Smooth muscle cell of bladder (primary cell): Measurements from ENCODE around the gene BICDL2. TPM values are rescaled to one million over a fixed set of nuclear protein-coding genes. Genes with fewer than 3 reads are reported as not detected.

ENCODE experiments used
- total RNA-seq: library from RNA; depleted of rRNA; stranded (reverse); fragments of >200 nt; gene quantifications from 2 replicates; pipeline ENCODE4 v1.2.3, GENCODE V29; 2014

The BICDL2 gene, protein sequence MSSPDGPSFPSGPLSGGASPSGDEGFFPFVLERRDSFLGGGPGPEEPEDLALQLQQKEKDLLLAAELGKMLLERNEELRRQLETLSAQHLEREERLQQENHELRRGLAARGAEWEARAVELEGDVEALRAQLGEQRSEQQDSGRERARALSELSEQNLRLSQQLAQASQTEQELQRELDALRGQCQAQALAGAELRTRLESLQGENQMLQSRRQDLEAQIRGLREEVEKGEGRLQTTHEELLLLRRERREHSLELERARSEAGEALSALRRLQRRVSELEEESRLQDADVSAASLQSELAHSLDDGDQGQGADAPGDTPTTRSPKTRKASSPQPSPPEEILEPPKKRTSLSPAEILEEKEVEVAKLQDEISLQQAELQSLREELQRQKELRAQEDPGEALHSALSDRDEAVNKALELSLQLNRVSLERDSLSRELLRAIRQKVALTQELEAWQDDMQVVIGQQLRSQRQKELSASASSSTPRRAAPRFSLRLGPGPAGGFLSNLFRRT
- total RNA-seq = under 0.01 and 0.37 TPM in 2 replicates

DNA sequence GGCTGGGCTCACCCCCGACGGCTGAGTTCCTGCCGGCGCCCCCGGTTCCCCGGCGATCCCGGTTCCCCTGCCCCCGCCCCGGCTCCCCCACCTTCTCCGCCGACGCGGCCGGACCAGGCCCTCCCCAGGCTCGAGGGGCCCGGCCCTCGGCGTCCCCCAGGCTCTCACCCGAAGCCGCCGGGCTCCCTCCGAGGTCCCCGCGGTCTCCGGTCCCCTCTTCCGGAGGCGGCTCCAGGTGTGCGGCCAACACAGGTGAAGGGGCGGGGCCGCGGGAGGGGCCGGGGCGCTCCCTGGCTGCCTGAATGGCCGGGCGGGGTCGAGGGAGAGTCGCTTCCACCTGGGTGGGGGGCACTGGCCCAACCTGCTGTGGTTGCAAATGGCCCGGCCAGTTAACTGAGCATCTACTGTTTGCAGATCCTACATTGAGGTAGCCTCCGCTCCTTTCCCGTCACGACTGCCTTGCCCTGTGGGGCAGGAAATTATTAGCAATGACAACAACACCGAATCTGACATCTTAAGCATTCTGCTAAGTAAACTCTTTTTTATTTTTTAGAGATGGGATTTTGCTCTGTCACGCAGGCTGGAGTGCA is at the start of gene BICDL2:
Gene BICDL2 (minus strand): TSS at position 219 of the 590 bp plus-strand sequence. CDS start 1,448 bp downstream, outside the sequence.

DNA sequence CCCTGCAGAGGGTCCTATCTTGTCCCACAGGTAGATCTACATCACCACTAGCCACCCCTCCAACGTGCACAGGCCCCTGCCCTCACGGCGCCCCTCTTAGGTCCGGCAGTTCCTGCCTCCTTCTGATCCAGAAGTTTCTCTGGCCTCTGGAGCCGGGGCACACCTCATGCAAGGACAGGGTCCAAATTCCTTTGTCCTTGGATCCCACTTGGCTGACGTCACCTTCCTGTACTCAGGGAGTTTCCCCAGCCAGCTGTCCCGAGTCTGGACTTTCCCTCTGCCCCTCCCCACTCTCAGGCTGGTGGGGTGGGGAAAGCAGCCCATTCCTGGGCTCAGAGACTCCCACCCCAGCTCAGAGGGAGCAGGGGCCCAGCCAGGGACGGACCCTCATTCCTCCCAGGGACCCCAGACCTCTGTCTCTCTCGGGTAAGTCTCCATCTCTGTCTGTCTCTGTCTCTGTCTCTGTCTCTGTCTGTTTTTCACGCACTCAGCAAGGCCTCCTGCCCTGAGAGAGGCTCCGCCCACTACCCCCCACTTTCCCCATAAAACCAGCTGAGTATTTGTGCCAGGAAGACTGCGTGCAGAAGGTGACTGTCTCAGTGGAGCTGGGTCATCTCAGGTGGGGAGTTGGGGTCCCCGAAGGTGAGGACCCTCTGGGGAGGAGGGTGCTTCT is 28.5 kb upstream of the BICDL2 start, which contains the start of gene IL32:
Gene IL32 (plus strand): TSS at position 572 of the 673 bp plus-strand sequence. CDS start 172 bp downstream, outside the sequence.

DNA sequence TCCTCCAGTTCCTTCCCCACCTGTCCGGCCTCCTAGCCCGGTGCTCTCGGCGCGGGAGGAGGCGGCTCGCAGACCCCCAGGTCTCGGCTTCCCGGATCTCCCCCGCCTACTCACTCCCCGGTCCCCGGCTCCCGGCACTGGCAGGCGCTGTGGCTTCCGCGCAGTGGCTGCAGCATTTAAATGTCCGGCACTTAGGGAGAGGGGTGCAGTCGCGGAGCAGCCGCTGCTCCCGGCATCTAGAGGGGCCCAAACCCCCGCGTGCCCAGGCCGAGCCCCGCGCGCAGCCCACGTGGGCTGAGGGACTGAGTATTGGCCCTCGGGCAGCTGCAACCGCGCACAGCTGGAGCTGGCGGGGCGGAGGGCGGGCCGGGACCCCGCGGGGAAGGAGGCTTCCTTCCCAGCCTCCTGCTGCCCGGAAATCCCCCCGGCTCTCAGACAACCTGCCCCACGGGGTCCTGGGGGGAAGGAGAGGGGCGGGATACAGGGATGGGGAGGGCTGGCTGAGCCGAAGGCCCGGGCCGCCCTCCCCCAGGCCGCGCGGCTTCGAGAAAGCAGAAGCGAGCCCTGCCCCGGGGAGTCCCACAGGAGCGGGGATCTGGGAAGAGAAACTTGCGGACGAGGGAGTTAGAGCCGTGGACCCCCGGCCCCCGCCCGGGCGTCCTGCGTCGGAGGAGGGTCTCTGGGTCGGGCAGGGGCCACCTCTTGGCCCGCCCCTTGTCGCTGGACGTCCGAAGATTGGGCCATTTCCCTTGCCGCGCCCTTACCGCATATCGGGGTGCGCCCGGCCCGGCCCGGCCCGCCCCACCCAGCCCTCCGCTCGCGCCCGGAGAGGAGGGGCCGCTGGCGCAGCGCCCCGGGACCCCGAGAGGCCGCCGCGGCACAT is 9.3 kb upstream of the BICDL2 start, which contains the start of gene MMP25:
Gene MMP25 (plus strand): TSS at position 804 of the 883 bp plus-strand sequence. CDS start 357 bp downstream, outside the sequence.

DNA sequence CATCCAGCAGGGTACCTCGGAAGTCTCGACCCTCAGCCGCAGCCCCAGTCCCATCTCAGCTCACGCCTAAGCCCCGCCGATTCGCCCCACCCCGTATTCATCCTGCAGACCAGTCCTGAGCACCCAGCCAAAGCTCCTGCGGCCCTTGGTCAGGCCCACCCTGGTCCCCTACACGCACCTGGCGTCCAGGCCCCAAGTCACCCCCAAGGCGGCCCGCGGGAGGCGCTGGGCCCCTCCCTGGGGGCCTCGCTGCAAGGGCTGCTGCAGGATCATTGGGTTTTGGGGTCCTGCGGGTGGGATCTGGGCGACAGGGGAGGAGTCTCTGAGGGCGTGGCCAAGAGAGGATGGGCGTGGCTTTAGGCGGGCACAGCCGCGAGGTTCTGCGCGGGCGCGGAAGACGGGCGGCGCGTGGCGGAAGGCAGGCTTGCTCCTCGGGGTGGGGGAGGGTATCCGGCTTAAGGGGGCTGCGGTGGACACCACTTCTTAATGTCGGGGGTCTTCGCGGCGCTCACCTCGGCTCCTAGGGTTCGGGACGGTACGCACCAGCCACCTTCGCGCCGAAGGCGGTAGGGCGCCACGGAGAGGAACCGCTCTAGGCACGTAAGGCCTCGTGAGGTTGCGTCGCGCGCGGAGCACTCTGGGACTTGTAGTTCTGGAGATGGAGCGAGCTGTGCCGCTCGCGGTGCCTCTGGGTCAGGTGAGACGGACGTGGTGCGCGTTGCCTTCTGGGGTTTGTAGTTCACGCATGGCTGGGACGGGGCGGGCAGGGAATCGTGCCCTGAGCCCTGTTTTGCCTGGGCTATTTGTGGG is 12.9 kb downstream of the BICDL2 start, which contains the start of the genes HCFC1R1 and THOC6:
Gene HCFC1R1 (minus strand): TSS at position 274 of the 810 bp plus-strand sequence. CDS start 1 bp downstream, at position 273.
Gene THOC6 (plus strand): TSS at position 367 of the 810 bp plus-strand sequence. CDS start 292 bp downstream, at position 659.

DNA sequence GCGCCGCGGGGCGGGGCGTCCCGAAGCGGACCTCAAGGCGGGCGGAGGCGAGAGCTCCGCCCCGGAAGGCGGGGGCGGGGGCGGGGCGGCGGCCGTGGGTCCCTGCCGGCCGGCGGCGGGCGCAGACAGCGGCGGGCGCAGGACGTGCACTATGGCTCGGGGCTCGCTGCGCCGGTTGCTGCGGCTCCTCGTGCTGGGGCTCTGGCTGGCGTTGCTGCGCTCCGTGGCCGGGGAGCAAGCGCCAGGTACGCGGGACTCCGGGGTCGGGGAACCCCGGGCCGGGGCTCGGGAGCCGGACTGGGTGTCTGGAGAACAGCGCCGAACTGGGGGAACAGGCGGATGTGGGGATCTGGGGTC is 16.5 kb downstream of the BICDL2 start, which contains the start of gene TNFRSF12A:
Gene TNFRSF12A (plus strand): TSS at position 122 of the 357 bp plus-strand sequence. CDS start 30 bp downstream, at position 152.

GRCh38 chr16:3017794-3018506 is 18.8 kb downstream of the BICDL2 start, which contains the start of gene CLDN6:
Gene CLDN6, minus strand, starts transcription at chr16:3018183. Its CDS starts 2,162 bp downstream, at chr16:3016021.

DNA sequence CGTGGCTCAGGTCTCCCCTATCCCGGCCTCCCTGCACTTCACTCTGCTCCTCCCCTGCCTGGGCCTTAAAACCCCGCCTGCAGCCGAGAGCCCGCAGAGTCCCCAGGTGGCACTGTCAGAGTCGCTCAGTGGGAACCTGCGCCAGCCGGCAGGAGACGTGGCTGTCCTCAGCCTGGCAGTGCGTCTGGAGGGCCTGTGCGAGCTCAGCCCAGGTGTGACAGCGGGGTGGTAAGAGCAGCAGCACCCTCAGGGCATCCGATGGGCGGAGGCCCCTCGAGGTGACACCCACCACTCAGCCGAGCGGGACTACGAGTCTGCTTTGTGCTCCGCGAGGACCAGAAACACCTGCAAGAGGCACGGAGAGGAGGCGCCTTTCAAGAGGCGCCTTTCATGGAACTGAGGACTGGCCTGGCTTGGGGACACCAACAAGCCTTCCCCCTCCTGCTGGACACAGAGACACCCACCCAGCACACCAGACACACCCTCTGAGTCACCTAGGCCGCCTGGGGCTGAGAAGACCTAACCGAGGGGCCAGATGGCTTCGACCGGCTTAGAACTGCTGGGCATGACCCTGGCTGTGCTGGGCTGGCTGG is 23.8 kb downstream of the BICDL2 start, which contains the start of gene CLDN9:
Gene CLDN9 (plus strand): TSS at position 96 of the 593 bp plus-strand sequence. CDS start 440 bp downstream, at position 536.

GRCh38 chr16:2980227-2981176 is 56.2 kb downstream of the BICDL2 start, which contains the start of gene PKMYT1:
Gene PKMYT1, minus strand, starts transcription at chr16:2980446. Its CDS starts 789 bp downstream, at chr16:2979657.

Other genes starting within 250 kb of the BICDL2 start
- gene PRSS33, start 249.4 kb downstream of the BICDL2 start, total RNA-seq = not detected in 2 replicates
- not detected in 2 replicates for gene PRSS41, start 238.5 kb downstream of the BICDL2 start, total RNA-seq
- 0.55 TPM in 1 of 2 replicates, not detected in the other for gene PRSS21, start 219.7 kb downstream of the BICDL2 start, total RNA-seq
- 0.18 and 1.3 TPM in 2 replicates for gene ZG16B, start 206.6 kb downstream of the BICDL2 start, total RNA-seq
- gene PRSS22, start 178.8 kb downstream of the BICDL2 start, total RNA-seq = not detected in 2 replicates
- 72.2 and 88.2 TPM in 2 replicates for gene FLYWCH2, start 153.7 kb downstream of the BICDL2 start, total RNA-seq
- gene FLYWCH1, start 125.0 kb downstream of the BICDL2 start, total RNA-seq = 36.4 and 42.5 TPM in 2 replicates
- gene KREMEN2, start 72.7 kb downstream of the BICDL2 start, total RNA-seq = not detected in 2 replicates
- 0.55 and 0.85 TPM in 2 replicates for gene PAQR4, start 67.6 kb downstream of the BICDL2 start, total RNA-seq
- gene PKMYT1, start 56.5 kb downstream of the BICDL2 start, total RNA-seq = 0.28 and 0.46 TPM in 2 replicates
- not detected in 2 replicates for gene CLDN9, start 24.0 kb downstream of the BICDL2 start, total RNA-seq
- gene CLDN6, start 18.8 kb downstream of the BICDL2 start, total RNA-seq = not detected in 2 replicates
- gene TNFRSF12A, start 16.6 kb downstream of the BICDL2 start, total RNA-seq = 99.8 and 151 TPM in 2 replicates
- 19.9 and 26.3 TPM in 2 replicates for gene HCFC1R1, start 13.0 kb downstream of the BICDL2 start, total RNA-seq
- 22.9 and 29.1 TPM in 2 replicates for gene THOC6, start 12.9 kb downstream of the BICDL2 start, total RNA-seq
- gene MMP25, start 9.6 kb upstream of the BICDL2 start, total RNA-seq = under 0.01 TPM in 1 of 2 replicates, not detected in the other
- 2.1 and 8.2 TPM in 2 replicates for gene IL32, start 28.7 kb upstream of the BICDL2 start, total RNA-seq
- gene ZSCAN10, start 62.4 kb upstream of the BICDL2 start, total RNA-seq = not detected in 2 replicates
- 11.8 and 12.8 TPM in 2 replicates for gene ZNF205, start 75.6 kb upstream of the BICDL2 start, total RNA-seq
- 2.6 and 3.5 TPM in 2 replicates for gene ZNF213, start 98.1 kb upstream of the BICDL2 start, total RNA-seq
- gene OR1F1, start 151.3 kb upstream of the BICDL2 start, total RNA-seq = not detected in 2 replicates
- gene ZNF200, start 198.2 kb upstream of the BICDL2 start, total RNA-seq = 6.5 and 7.4 TPM in 2 replicates
- gene MEFV, start 219.7 kb upstream of the BICDL2 start, total RNA-seq = under 0.01 and 0.14 TPM in 2 replicates
- gene ZNF263, start 246.5 kb upstream of the BICDL2 start, total RNA-seq = 33.6 and 34.8 TPM in 2 replicates